Neuronal stem cell (in vitro differentiated cells): ENCODE measurements around the gene TCF7L2.

ENCODE experiments used
- DNase-seq: peaks from one replicate; pipeline ENCODE4 v3.0.0-alpha.2; 2013; ENCODE audit warnings: low spot score
- H2AFZ ChIP-seq: one replicate; pipeline ENCODE4 v1.6.1; 2013; ENCODE audit warnings: mild to moderate bottlenecking, low read length, inconsistent platforms
- H2AK5ac ChIP-seq: 2 replicates; pipeline ENCODE4 v1.6.1; 2013; ENCODE audit warnings: low read depth, mild to moderate bottlenecking, inconsistent platforms, low read length, moderate library complexity, mixed read lengths
- H2BK120ac ChIP-seq: 2 replicates; pipeline ENCODE4 v1.6.1; 2013; ENCODE audit warnings: low read depth, mild to moderate bottlenecking, inconsistent platforms, low read length, moderate library complexity, mixed read lengths
- H2BK12ac ChIP-seq: one replicate; pipeline ENCODE4 v1.6.1; 2013; ENCODE audit warnings: low read length, inconsistent platforms
- H2BK15ac ChIP-seq: 2 replicates; pipeline ENCODE4 v1.6.1; 2013; ENCODE audit warnings: mild to moderate bottlenecking, low read length, inconsistent platforms, mixed read lengths
- H2BK5ac ChIP-seq: one replicate; pipeline ENCODE4 v1.6.1; 2013; ENCODE audit warnings: inconsistent platforms, mild to moderate bottlenecking, low read length, moderate library complexity
- H3K14ac ChIP-seq: one replicate; pipeline ENCODE4 v1.6.1; 2013; ENCODE audit warnings: low read length, inconsistent platforms
- H3K18ac ChIP-seq: 2 replicates; pipeline ENCODE4 v1.6.1; 2013; ENCODE audit warnings: low read length, inconsistent platforms
- H3K23ac ChIP-seq: 2 replicates; pipeline ENCODE4 v1.6.1; 2013; ENCODE audit warnings: low read depth, mild to moderate bottlenecking, mixed read lengths, low read length, inconsistent platforms; ENCODE audit not compliant: poor library complexity
- H3K27ac ChIP-seq: replicated peaks from 3 replicates; pipeline ENCODE4 v1.5.1; 2013; ENCODE audit warnings: low read length, inconsistent platforms
- H3K27me3 ChIP-seq, 3 experiments: 2 replicates each; pipeline ENCODE4 v1.6.1; 2013; ENCODE audit warnings: low read length in 3 of 3, mild to moderate bottlenecking in 2 of 3, inconsistent platforms in 1 of 3, low read depth in 1 of 3, mixed read lengths in 1 of 3, moderate library complexity in 1 of 3; ENCODE audit not compliant: control insufficient read depth in 3 of 3, insufficient read depth in 3 of 3
- H3K36me3 ChIP-seq, 2 donors: replicated peaks in 1 of 2; 2 replicates each; pipeline ENCODE4 v1.6.1; 2013; ENCODE audit warnings: low read length in 2 of 2; ENCODE audit not compliant: control insufficient read depth in 2 of 2, insufficient read depth in 2 of 2
- H3K4ac ChIP-seq: 2 replicates; pipeline ENCODE4 v1.6.1; 2013; ENCODE audit warnings: inconsistent platforms, mild to moderate bottlenecking, low read length, moderate library complexity
- H3K4me1 ChIP-seq, 2 donors: 1 replicate in 1 of 2; 2 replicates in 1 of 2; pipeline ENCODE4 v1.6.1; 2013; ENCODE audit warnings: low read length in 2 of 2, low read depth in 1 of 2; ENCODE audit not compliant: control insufficient read depth in 2 of 2, insufficient read depth in 1 of 2
- H3K4me2 ChIP-seq: one replicate; pipeline ENCODE4 v1.6.1; 2013; ENCODE audit warnings: mild to moderate bottlenecking, low read length, inconsistent platforms; ENCODE audit not compliant: insufficient read depth, poor library complexity, severe bottlenecking
- H3K4me3 ChIP-seq, 2 donors: 2 replicates each; pipeline ENCODE4 v1.5.1; 2013; ENCODE audit warnings: low read length in 2 of 2, mild to moderate bottlenecking in 2 of 2, inconsistent platforms in 1 of 2, moderate library complexity in 1 of 2
- H3K79me1 ChIP-seq: one replicate; pipeline ENCODE4 v1.6.1; 2013; ENCODE audit warnings: low read depth, mild to moderate bottlenecking, inconsistent platforms, low read length, moderate library complexity
- H3K9ac ChIP-seq: one replicate; pipeline ENCODE4 v1.6.1; 2013; ENCODE audit warnings: mild to moderate bottlenecking, low read depth, low read length, inconsistent platforms; ENCODE audit not compliant: poor library complexity
- H3K9me3 ChIP-seq, 2 donors: replicated peaks in 1 of 2; 2 replicates each; pipeline versions ENCODE3 to v1.6.1; 2013; ENCODE audit warnings: low read length in 2 of 2, mild to moderate bottlenecking in 2 of 2, inconsistent platforms in 1 of 2, low read depth in 1 of 2, mixed read lengths in 1 of 2, moderate library complexity in 1 of 2; ENCODE audit not compliant: control insufficient read depth in 2 of 2, insufficient read depth in 1 of 2
- H4K8ac ChIP-seq: one replicate; pipeline ENCODE4 v1.6.1; 2013; ENCODE audit warnings: low read depth, mild to moderate bottlenecking, inconsistent platforms, low read length, moderate library complexity
- H4K91ac ChIP-seq: one replicate; pipeline ENCODE4 v1.6.1; 2013; ENCODE audit warnings: low read length, low read depth, mild to moderate bottlenecking, inconsistent platforms; ENCODE audit not compliant: poor library complexity
- WGBS, 2 donors: extraction: QIAGEN DNeasy Blood & Tissue Kit; methylation state at CpG; one replicate each; pipeline ENCODE4 v1.1.7; 2013; ENCODE audit warnings: missing lambda C conversion rate in 2 of 2, mixed read lengths in 1 of 2; ENCODE audit not compliant: insufficient read length in 2 of 2, insufficient replicate concordance in 1 of 2; ENCODE audit errors: extremely low coverage in 2 of 2; 5-methylcytosine and 5-hydroxymethylcytosine counted together

Gene TCF7L2

GRCh38 chr10:113160641-113161040, 210.6 kb downstream of the TCF7L2 start:
- Histone ChIP-seq H3K36me3 (peaks cover 25 to 96% of the 10 kb centered on the region in 2 donors), H4K91ac (no peak overlapping the region), H3K9me3 (no peaks in the 10 kb centered on the region), H3K4ac (no peak overlapping the region), H3K4me1 (peaks cover 0 to 18% of the 10 kb centered on the region in 2 donors), H2BK120ac (no peak overlapping the region), H2AFZ (no peak overlapping the region), H3K27me3 (no peaks in the 10 kb centered on the region), H3K27ac (peak overlapping the region; percentile 20), H2AK5ac (no peak overlapping the region), H3K4me3 (no peak overlapping the region), H3K23ac (no peak overlapping the region), H2BK12ac (no peak overlapping the region), H3K79me1 (no peaks in the 10 kb centered on the region), H3K4me2 (no peak overlapping the region), H4K8ac (no peak overlapping the region), H2BK15ac (no peak overlapping the region), H3K9ac (no peak overlapping the region), H3K18ac (no peak overlapping the region), H3K14ac (no peak overlapping the region), H2BK5ac (no peak overlapping the region)
- no CpG with 5 or more reads among the region's 10 CpGs for WGBS, 2 donors
- no peak for DNase-seq

GRCh38 chr10:113161066-113161465, 211.0 kb downstream of the TCF7L2 start:
- no peak overlapping the region for H2BK120ac ChIP-seq
- H2BK15ac ChIP-seq = no peak overlapping the region
- no peaks in the 10 kb centered on the region for H3K9me3 ChIP-seq
- DNase-seq = no peak
- H3K4me1 ChIP-seq = peaks cover 0 to 18% of the 10 kb centered on the region in 2 donors
- peaks cover 24 to 97% of the 10 kb centered on the region in 2 donors for H3K36me3 ChIP-seq
- H3K79me1 ChIP-seq = no peaks in the 10 kb centered on the region
- H3K27me3 ChIP-seq = no peaks in the 10 kb centered on the region
- H3K18ac ChIP-seq = no peak overlapping the region
- H4K91ac ChIP-seq = no peak overlapping the region
- H2BK12ac ChIP-seq = no peak overlapping the region
- H3K23ac ChIP-seq = no peak overlapping the region
- no peak overlapping the region for H2AK5ac ChIP-seq
- H3K9ac ChIP-seq = no peak overlapping the region
- no peak overlapping the region for H3K4me3 ChIP-seq
- no peak overlapping the region for H2AFZ ChIP-seq
- H3K4me2 ChIP-seq = no peak overlapping the region
- H3K4ac ChIP-seq = no peak overlapping the region
- H4K8ac ChIP-seq = no peak overlapping the region
- no peak overlapping the region for H3K27ac ChIP-seq
- no peak overlapping the region for H2BK5ac ChIP-seq
- WGBS, 2 donors = no CpG with 5 or more reads among the region's 6 CpGs
- H3K14ac ChIP-seq = no peak overlapping the region

GRCh38 chr10:113162960-113163359, 212.9 kb downstream of the TCF7L2 start:
- Histone ChIP-seq H3K14ac (no peak overlapping the region), H3K27ac (no peak overlapping the region), H2BK12ac (no peak overlapping the region), H2AK5ac (no peak overlapping the region), H3K18ac (no peak overlapping the region), H3K9ac (no peak overlapping the region), H2BK15ac (no peak overlapping the region), H2BK5ac (no peak overlapping the region), H3K4me3 (no peak overlapping the region), H3K36me3 (peaks cover 15 to 97% of the 10 kb centered on the region in 2 donors), H3K79me1 (no peaks in the 10 kb centered on the region), H4K8ac (no peak overlapping the region), H3K27me3 (no peaks in the 10 kb centered on the region), H4K91ac (no peak overlapping the region), H3K9me3 (no peaks in the 10 kb centered on the region), H3K4ac (no peak overlapping the region), H3K23ac (no peak overlapping the region), H2BK120ac (no peak overlapping the region), H3K4me1 (peaks cover 0 to 14% of the 10 kb centered on the region in 2 donors), H3K4me2 (no peak overlapping the region), H2AFZ (no peak overlapping the region)
- no peak for DNase-seq
- no CpG with 5 or more reads among the region's 6 CpGs for WGBS, 2 donors

- no peak overlapping the region for H3K27ac ChIP-seq
- H2BK120ac ChIP-seq = no peak overlapping the region
- H3K9me3 ChIP-seq = no peaks in the 10 kb centered on the region
- no peak overlapping the region for H2BK12ac ChIP-seq
- no peak overlapping the region for H2BK15ac ChIP-seq
- peak overlapping the region; percentile 9 for H3K18ac ChIP-seq
- H3K79me1 ChIP-seq = no peaks in the 10 kb centered on the region
- no peak overlapping the region for H3K4me3 ChIP-seq
- no peak overlapping the region for H3K4me2 ChIP-seq
- H2AFZ ChIP-seq = no peak overlapping the region
- no peak overlapping the region for H3K4ac ChIP-seq
- H3K14ac ChIP-seq = no peak overlapping the region
- H2BK5ac ChIP-seq = no peak overlapping the region
- WGBS, 2 donors = no CpG with 5 or more reads among the region's 20 CpGs
- H3K9ac ChIP-seq = peak overlapping the region; percentile 18
- no peak overlapping the region for H3K23ac ChIP-seq
- no peak for DNase-seq
- no peaks in the 10 kb centered on the region for H3K27me3 ChIP-seq
- no peak overlapping the region for H4K91ac ChIP-seq
- no peak overlapping the region for H4K8ac ChIP-seq
- peaks cover 0 to 16% of the 10 kb centered on the region in 2 donors for H3K4me1 ChIP-seq
- H2AK5ac ChIP-seq = peak overlapping the region; percentile 35
- H3K36me3 ChIP-seq = peaks cover 10 to 74% of the 10 kb centered on the region in 2 donors
These were observed 215.6 kb downstream of the TCF7L2 start for GRCh38 chr10:113165673-113166072.
